Left hindlimb (tissue), 1 donor: ENCODE measurements around the gene PCDH8.
"Not testable (repeated sequence)": the region's sequence is repeated elsewhere in the genome, so short reads cannot be mapped to it uniquely, and the experiment has no call there.

Experiments used
- DNase-seq: peaks from one replicate; pipeline ENCODE4 v3.0.0-alpha.2; 2018

The PCDH8 gene

DNA sequence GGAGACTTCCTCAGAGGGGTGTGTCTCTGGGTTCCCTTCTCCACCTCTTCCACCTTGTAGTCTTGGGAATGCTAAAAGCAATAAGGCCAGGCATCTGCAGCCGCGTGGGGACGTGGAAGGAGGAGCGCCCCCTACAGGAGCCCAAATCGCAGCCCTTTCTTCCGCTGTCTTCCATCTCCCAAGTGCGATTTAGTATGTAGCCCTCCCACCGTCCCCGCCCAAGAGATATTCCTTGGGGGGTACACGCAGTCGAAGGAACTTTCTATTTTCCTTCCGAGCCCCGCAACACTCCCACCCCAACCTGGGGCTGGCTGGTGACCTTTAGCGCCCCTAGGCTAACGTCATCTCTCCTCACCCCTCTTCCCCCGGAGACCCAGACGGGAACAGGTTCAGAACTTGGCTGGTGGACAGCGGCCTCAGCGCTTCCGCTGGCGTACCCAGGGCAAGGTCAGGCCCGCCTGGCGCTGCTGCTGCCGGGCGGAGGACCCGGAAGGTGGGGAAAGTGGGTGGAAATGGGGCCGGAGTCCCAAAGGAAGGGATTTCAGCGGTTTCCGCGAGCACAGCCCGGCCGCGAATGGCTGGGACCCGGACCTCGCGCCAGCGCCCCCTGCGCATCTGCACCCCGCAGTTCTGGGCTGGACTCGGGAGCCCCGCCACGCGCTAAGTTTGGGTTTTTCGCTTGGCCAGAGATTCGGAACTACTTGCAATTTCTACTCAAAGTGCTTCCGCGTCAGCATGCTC, 2.1 kb upstream of the PCDH8 start:
- peak; percentile 85 for DNase-seq

DNA sequence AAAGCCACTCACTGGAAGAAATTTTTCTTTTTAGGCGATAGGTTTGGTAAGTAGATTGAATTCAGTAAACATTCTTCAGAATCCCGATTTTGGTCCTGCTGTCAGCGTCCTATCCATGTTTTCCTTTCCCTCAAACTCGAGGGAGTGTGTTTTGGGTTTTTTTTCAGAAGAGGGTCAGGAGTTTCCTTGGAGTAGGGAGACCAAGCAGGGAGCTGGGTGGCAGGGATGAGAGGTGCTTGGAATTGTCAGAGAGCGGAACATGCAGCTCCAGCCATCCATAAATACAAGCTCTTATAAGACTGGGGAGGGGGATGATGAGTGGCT, 1.6 kb upstream of the PCDH8 start:
- DNase-seq = no peak

- peak; percentile 38 for DNase-seq
Observed at GRCh38 chr13:52849291-52850071, 1.0 kb upstream of the PCDH8 start.

- no peak for DNase-seq
Observed at GRCh38 chr13:52847682-52848432, 583 bp downstream of the PCDH8 start.

- DNase-seq = no peak
Observed at GRCh38 chr13:52847322-52847681, 1.1 kb downstream of the PCDH8 start.

- DNase-seq = peak; percentile 77
Observed at GRCh38 chr13:52846567-52847321, 1.7 kb downstream of the PCDH8 start.

GRCh38 chr13:52845766-52846566, 2.5 kb downstream of the PCDH8 start:
- DNase-seq = peak; percentile 69

DNA sequence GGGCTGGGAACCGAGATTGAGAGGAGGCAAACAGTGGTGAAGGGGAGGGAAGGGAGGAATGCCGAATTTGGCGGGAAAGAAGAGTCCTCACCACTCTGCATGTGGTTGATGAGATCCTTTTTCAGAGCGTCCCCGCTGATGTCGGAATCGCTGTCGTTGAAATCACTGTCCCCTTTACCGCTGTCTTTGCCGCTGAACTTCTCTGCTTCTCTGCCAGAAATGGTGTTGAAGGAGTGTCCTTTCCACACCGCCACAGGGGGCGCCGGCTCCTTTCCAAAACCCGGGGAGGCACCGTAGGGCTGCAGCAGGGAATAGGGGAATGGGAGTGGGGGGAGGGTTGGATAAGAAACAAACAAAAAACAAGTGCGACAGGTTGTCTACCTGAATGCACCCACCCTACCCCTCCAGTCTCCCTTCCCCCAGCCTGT, 3.1 kb downstream of the PCDH8 start:
- DNase-seq = peak; percentile 37

DNA sequence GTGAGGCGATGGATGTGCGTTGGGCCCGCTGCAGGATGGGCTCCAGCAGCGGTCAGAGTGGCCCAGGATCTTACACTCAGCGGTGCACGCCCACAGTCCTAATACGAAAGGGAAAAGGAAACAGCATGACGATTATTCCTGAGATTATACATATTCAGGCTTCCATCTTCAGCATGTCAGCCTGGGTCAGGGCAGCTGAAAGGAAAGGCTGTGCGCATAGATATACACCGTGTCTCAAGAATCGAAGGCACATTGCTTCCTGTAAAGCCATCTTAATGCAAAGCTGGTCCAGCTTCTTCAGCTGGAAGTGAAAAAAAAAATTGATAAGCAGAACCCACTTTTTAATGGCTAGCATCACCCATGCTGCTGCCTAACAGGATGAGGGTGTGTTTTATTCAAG, 3.6 kb downstream of the PCDH8 start:
- DNase-seq = no peak

GRCh38 chr13:52842441-52842840, 6.0 kb downstream of the PCDH8 start:
- DNase-seq = no peak

GRCh38 chr13:52840066-52840465, 8.4 kb downstream of the PCDH8 start:
- DNase-seq = no peak

GRCh38 chr13:52838433-52839107, 9.9 kb downstream of the PCDH8 start:
- no peak for DNase-seq

- DNase-seq = no peak
Observed at GRCh38 chr13:52837850-52838249, 10.6 kb downstream of the PCDH8 start.

DNA sequence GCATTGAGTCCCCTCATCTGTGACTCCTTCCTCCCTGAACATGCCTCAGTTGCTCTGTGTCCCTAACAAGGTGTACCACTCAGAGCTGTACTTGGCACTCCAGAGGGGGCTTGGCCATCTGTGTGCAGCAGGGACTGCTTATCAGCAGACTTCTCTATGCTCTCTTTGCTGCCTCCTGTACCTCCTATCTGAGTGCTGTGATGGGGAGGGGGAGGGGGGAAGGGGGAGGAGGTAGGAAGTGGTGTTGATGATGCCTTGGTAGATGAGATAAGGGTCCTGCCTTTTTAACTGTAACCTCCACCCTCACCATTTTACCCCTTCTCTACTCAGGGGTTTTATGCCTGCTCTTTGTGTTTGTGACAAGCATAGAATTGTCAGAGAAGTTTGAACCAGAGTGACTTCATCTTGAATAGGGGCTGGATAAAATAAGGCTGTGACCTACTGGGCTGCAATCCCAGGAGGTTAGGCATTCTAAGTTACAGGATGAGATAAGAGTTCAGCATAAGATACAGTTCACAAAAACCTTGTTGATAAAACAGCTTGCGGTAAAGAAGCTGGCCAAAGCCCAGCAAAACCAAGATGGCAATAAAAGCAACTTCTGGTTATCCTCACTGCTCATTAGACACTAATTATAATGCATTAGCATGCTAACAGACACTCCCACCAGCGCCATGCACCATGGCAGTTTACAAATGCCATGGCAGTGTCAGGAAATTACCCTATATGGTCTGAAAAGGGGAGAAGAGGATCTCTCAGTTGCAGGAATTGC, 13.2 kb downstream of the PCDH8 start:
- no peak for DNase-seq

GRCh38 chr13:52833296-52833875, 15.1 kb downstream of the PCDH8 start:
- DNase-seq = no peak

GRCh38 chr13:52832313-52832712, 16.1 kb downstream of the PCDH8 start:
- no peak for DNase-seq

DNA sequence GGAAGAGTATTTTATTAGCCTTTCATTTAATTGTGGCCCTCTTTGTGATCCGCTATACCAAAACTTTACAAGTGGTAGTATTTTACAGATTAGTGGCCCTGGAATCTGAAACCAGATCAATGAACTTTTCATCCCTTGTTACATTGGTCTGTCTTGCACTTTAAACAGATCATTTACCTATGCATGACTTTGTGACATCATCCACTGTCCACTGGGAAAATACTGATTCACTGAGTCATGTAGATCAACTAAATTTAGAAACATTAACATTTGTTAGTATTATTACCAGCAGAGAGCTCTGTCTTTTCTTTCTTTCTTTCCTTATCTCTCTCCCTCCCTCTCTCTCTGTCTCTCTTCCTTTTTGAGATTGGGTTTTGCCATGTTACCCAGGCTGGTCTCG, 17.5 kb downstream of the PCDH8 start:
- DNase-seq = no peak

GRCh38 chr13:52827839-52828238, 20.6 kb downstream of the PCDH8 start:
- DNase-seq = no peak

DNA sequence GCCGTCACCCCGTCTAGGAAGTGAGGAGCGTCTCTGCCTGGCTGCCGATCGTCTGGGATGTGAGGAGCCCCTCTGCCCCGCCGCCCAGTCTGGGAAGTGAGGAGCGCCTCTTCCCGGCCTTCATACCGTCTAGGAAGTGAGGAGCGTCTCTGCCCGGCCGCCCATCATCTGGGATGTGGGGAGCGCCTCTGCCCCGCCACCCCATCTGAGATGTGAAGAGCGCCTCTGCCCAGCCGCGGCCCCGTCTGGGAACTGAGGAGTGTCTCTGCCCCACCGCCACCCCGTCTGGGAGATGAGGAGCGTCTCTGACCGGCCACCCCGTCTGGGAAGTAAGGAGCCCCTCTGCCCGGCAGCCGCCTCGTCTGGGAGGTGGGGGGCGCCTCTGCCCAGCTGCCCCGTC, 30.6 kb downstream of the PCDH8 start:
- not testable (repeated sequence) for DNase-seq

- no peak for DNase-seq
Observed at GRCh38 chr13:52815330-52815729, 33.1 kb downstream of the PCDH8 start.
